ENCODE data around the gene HOXB7. TPM values are rescaled to one million over a fixed set of nuclear protein-coding genes. Genes with fewer than 3 reads are reported as not detected.

The HOXB7 gene
- total and polyA plus RNA-seq, 4 donors, result 16.6 to 99.7 (median 49.7) TPM

DNA sequence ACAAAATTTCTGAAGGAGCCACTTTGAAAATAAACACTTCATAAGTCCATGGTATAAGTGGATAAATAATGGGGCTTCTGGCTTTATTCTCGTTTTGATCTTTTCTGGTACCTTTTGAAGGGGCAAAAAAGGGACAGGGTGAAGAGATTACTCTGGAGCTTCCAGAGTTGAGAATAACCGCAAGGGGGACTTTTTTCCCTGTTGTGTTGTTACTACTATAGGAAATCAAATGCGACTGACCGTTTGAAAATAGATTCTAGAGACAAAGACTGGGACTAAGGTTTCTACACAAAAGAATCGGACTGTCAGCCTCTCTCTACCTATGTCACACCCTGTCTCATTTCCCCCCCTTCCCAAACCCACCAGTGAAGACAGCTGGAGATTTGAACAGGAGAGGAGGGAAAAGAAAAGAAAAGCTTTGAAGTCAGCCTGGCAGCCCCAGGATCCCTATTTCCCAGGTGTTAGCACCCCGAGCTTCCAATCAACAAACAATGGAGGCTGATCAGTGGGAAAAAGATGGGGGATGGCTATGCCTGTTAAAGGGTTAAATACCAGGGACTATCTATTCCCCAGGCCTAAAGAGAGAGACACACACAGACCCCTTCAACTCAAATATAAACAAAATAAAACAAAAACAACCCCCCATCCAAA is 41.0 kb downstream of the HOXB7 start:
- H3K36me3 ChIP-seq (ENCODE audit: control insufficient read depth, insufficient read depth, low read length), result peaks cover 24% of the 10 kb centered on the region
- WGBS (ENCODE audit: insufficient coverage), result 20% methylated on average over 1 of the region's 6 CpGs
- peak overlapping the region; percentile 99 for H3K27ac ChIP-seq (ENCODE audit: low read depth, low read length)
- DNase-seq (ENCODE audit: low read depth in 4 of 6, low spot score in 6 of 6), result peak in 1 of 6 donors; percentile 42
- peaks cover 84% of the 10 kb centered on the region for H3K4me1 ChIP-seq (ENCODE audit: control insufficient read depth, insufficient read depth, low read length)
- no peaks in the 10 kb centered on the region for H3K9me3 ChIP-seq (ENCODE audit: control insufficient read depth, insufficient read depth, low read length)
- peak overlapping the region; percentile 46 for H3K4me3 ChIP-seq (ENCODE audit: low read depth, low read length)
- H3K27me3 ChIP-seq (ENCODE audit: control insufficient read depth, insufficient read depth, low read length), result no peaks in the 10 kb centered on the region

- peaks cover 83% of the 10 kb centered on the region for H3K4me1 ChIP-seq (ENCODE audit: control insufficient read depth, insufficient read depth, low read length)
These were observed 41.6 kb downstream of the HOXB7 start for GRCh38 chr17:48569240-48569582.

GRCh38 chr17:48568499-48569239 is 42.1 kb downstream of the HOXB7 start:
- H3K9me3 ChIP-seq (ENCODE audit: control insufficient read depth, insufficient read depth, low read length), result no peaks in the 10 kb centered on the region
- H3K4me3 ChIP-seq (ENCODE audit: low read depth, low read length), result peak overlapping the region; percentile 46
- H3K4me1 ChIP-seq (ENCODE audit: control insufficient read depth, insufficient read depth, low read length), result peaks cover 83% of the 10 kb centered on the region
- peak overlapping the region; percentile 99 for H3K27ac ChIP-seq (ENCODE audit: low read depth, low read length)
- H3K36me3 ChIP-seq (ENCODE audit: control insufficient read depth, insufficient read depth, low read length), result peaks cover 30% of the 10 kb centered on the region
- peak in 2 of 6 donors; percentile 44 to 95 for DNase-seq (ENCODE audit: low read depth in 4 of 6, low spot score in 6 of 6)
- H3K27me3 ChIP-seq (ENCODE audit: control insufficient read depth, insufficient read depth, low read length), result no peaks in the 10 kb centered on the region
- WGBS (ENCODE audit: insufficient coverage), result 2% methylated on average over 10 of the region's 33 CpGs

More at GRCh38 chr17:48569240-48569582, 41.6 kb downstream of the HOXB7 start:
- Histone ChIP-seq H3K27me3 (ENCODE audit: control insufficient read depth, insufficient read depth, low read length) (no peaks in the 10 kb centered on the region), H3K36me3 (ENCODE audit: control insufficient read depth, insufficient read depth, low read length) (peaks cover 29% of the 10 kb centered on the region), H3K27ac (ENCODE audit: low read depth, low read length) (peak overlapping the region; percentile 99), H3K9me3 (ENCODE audit: control insufficient read depth, insufficient read depth, low read length) (no peaks in the 10 kb centered on the region), H3K4me3 (ENCODE audit: low read depth, low read length) (peak overlapping the region; percentile 46)
- no peak for DNase-seq (ENCODE audit: low read depth in 4 of 6, low spot score in 6 of 6)
- WGBS (ENCODE audit: insufficient coverage), result no CpG with 5 or more reads among the region's 3 CpGs

- Histone ChIP-seq H3K4me3 (ENCODE audit: low read depth, low read length) (peak overlapping the region; percentile 46), H3K4me1 (ENCODE audit: control insufficient read depth, insufficient read depth, low read length) (peaks cover 83% of the 10 kb centered on the region), H3K27ac (ENCODE audit: low read depth, low read length) (peak overlapping the region; percentile 99), H3K9me3 (ENCODE audit: control insufficient read depth, insufficient read depth, low read length) (no peaks in the 10 kb centered on the region), H3K36me3 (ENCODE audit: control insufficient read depth, insufficient read depth, low read length) (peaks cover 33% of the 10 kb centered on the region), H3K27me3 (ENCODE audit: control insufficient read depth, insufficient read depth, low read length) (no peaks in the 10 kb centered on the region)
- WGBS (ENCODE audit: insufficient coverage), result 0% methylated on average over 1 of the region's 2 CpGs
- DNase-seq (ENCODE audit: low read depth in 4 of 6, low spot score in 6 of 6), result no peak
These were observed 43.0 kb downstream of the HOXB7 start for GRCh38 chr17:48567646-48568354.

GRCh38 chr17:48567209-48567608 is 43.6 kb downstream of the HOXB7 start:
- WGBS (ENCODE audit: insufficient coverage), result 21% methylated on average over 6 of the region's 6 CpGs
- Histone ChIP-seq H3K27ac (ENCODE audit: low read depth, low read length) (peak overlapping the region; percentile 99), H3K36me3 (ENCODE audit: control insufficient read depth, insufficient read depth, low read length) (peaks cover 28% of the 10 kb centered on the region), H3K9me3 (ENCODE audit: control insufficient read depth, insufficient read depth, low read length) (no peaks in the 10 kb centered on the region), H3K4me3 (ENCODE audit: low read depth, low read length) (peak overlapping the region; percentile 20), H3K27me3 (ENCODE audit: control insufficient read depth, insufficient read depth, low read length) (no peaks in the 10 kb centered on the region), H3K4me1 (ENCODE audit: control insufficient read depth, insufficient read depth, low read length) (peaks cover 83% of the 10 kb centered on the region)
- no peak for DNase-seq (ENCODE audit: low read depth in 4 of 6, low spot score in 6 of 6)

- no CpG with 5 or more reads among the region's 2 CpGs for WGBS (ENCODE audit: insufficient coverage)
- peaks cover 27% of the 10 kb centered on the region for H3K36me3 ChIP-seq (ENCODE audit: control insufficient read depth, insufficient read depth, low read length)
- peaks cover 85% of the 10 kb centered on the region for H3K4me1 ChIP-seq (ENCODE audit: control insufficient read depth, insufficient read depth, low read length)
- no peaks in the 10 kb centered on the region for H3K9me3 ChIP-seq (ENCODE audit: control insufficient read depth, insufficient read depth, low read length)
- H3K27ac ChIP-seq (ENCODE audit: low read depth, low read length), result peak overlapping the region; percentile 99
- DNase-seq (ENCODE audit: low read depth in 4 of 6, low spot score in 6 of 6), result no peak
- no peaks in the 10 kb centered on the region for H3K27me3 ChIP-seq (ENCODE audit: control insufficient read depth, insufficient read depth, low read length)
- peak overlapping the region; percentile 20 for H3K4me3 ChIP-seq (ENCODE audit: low read depth, low read length)
These were observed 44.1 kb downstream of the HOXB7 start for GRCh38 chr17:48566717-48567116.

DNA sequence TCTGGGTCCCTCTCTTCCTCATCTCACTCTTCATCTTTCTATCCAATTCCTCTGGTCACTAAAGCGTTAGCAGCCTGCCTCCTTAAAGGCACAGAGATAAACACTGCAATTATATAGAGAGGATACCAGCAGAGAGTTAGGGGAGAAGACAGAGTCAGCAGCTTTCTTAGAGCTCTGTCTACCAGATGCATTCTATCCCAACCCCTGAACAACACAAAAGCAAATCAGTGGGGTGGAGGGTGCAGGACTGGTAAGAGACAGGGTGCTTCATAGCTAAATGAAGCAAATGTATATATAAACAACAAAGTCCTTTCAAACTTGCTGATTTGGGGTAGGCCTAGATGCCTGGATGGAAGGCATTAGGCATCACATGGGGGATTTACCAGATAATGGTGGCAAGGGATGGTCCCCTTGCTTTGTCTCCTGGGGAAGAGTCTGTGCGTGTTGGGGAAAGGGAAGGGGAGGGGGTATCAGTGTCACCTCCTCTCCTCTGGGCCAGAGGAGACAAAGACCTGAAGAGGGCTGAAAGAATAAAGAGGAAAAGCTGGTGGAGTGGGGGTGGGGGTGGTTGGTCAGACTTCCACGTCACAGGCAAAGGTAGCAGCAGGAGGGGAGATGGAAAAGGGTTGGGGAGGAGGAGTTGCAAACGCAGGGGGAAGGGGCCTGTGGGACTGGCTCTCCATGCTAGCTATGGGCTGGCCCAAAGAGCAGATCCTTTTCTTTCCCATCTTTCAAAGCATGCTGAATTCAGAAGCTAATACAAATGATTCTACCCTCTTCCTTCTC is 44.7 kb downstream of the HOXB7 start:
- H3K4me3 ChIP-seq (ENCODE audit: low read depth, low read length), result peak overlapping the region; percentile 20

DNA sequence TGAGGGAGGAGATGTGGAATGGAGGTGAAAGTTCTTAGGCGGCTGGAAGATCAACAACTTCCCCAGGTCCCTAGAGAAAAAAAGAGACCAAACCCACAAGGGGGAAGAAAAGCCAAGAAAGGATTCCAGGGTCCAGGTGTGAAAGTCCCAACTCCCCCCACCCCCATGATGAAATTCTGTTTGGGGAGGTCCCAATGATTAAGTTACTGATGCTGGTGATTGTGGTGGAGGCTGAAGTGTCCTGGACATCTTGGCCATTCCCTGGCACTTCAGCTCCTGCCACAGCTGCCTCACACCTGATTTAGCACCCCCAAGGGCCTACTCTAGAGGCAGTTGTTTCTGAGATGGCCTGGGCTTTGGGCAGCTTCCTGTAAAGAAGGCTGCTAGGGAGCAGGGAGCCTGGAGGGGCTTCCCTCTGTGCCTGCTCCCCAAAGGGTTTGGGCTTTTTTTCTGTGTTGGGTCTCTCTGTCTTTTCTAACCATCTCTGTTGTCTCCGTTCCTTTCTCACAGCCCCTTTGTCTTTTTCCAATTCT is 45.7 kb downstream of the HOXB7 start:
- Histone ChIP-seq H3K27me3 (ENCODE audit: control insufficient read depth, insufficient read depth, low read length) (no peaks in the 10 kb centered on the region), H3K36me3 (ENCODE audit: control insufficient read depth, insufficient read depth, low read length) (peaks cover 26% of the 10 kb centered on the region), H3K9me3 (ENCODE audit: control insufficient read depth, insufficient read depth, low read length) (no peaks in the 10 kb centered on the region), H3K4me1 (ENCODE audit: control insufficient read depth, insufficient read depth, low read length) (peaks cover 85% of the 10 kb centered on the region), H3K4me3 (ENCODE audit: low read depth, low read length) (peak overlapping the region; percentile 48), H3K27ac (ENCODE audit: low read depth, low read length) (peak overlapping the region; percentile 99)
- DNase-seq (ENCODE audit: low read depth in 4 of 6, low spot score in 6 of 6), result no peak
- WGBS (ENCODE audit: insufficient coverage), result no CpG with 5 or more reads among the region's 2 CpGs

More for the DNA sequence above, 44.7 kb downstream of the HOXB7 start:
- Histone ChIP-seq H3K4me1 (ENCODE audit: control insufficient read depth, insufficient read depth, low read length) (peaks cover 85% of the 10 kb centered on the region), H3K27me3 (ENCODE audit: control insufficient read depth, insufficient read depth, low read length) (no peaks in the 10 kb centered on the region), H3K36me3 (ENCODE audit: control insufficient read depth, insufficient read depth, low read length) (peaks cover 25% of the 10 kb centered on the region), H3K27ac (ENCODE audit: low read depth, low read length) (peak overlapping the region; percentile 99), H3K9me3 (ENCODE audit: control insufficient read depth, insufficient read depth, low read length) (no peaks in the 10 kb centered on the region)
- WGBS (ENCODE audit: insufficient coverage), result 16% methylated on average over 2 of the region's 4 CpGs
- DNase-seq (ENCODE audit: low read depth in 4 of 6, low spot score in 6 of 6), result peak in 1 of 6 donors; percentile 86
